Skin of body (tissue), 2 donors: ENCODE measurements around the gene ZNF598. TPM values are rescaled to one million over a fixed set of nuclear protein-coding genes. Genes with fewer than 3 reads are reported as not detected.
A peak's percentile ranks its signal among the peaks of the same experiment; 100 is the strongest.
"Not testable (repeated sequence)": the region's sequence is repeated elsewhere in the genome, so short reads cannot be mapped to it uniquely, and the experiment has no call there.

Experiments used
- DNase-seq: peaks from one replicate; lab custom pipeline; 2025; lab: John Stamatoyannopoulos, UW
- total RNA-seq: library from RNA; depleted of rRNA; stranded (reverse); fragments of >200 nt; gene quantifications from one replicate; pipeline ENCODE4 v1.2.3, GENCODE V29; 2014

The ZNF598 gene
- total RNA-seq, 1 donor from 2014 or later = 12.8 TPM

DNA sequence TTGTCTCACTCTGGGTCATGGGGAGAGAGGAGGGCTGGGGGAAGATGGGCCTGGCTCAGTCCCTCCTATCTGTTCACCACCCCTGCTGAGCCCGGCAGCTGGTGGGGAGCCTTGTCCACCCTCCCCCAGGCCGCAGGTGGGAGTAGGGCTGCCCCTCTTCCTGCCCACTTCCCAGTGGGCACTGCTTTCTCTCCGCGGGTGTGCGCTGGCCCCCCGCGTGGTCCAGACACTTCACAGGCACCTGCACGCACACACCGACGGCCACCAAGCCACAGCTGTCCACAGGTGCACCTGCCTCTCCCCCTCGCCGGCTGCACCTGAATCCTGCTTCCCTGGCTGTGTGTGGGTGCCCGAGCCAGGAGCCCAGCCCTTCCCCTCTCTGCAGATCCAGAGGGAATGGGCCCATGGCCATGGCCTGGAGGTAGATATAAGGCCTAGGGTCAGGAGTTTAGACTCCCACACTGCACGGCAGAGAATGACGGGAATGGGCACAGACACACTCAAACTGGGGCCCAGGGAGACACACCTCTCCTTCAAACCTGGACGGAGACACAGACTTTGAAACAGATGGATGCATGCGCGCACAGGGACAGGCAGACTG is 19.1 kb upstream of the ZNF598 start:
- no peak for DNase-seq

DNA sequence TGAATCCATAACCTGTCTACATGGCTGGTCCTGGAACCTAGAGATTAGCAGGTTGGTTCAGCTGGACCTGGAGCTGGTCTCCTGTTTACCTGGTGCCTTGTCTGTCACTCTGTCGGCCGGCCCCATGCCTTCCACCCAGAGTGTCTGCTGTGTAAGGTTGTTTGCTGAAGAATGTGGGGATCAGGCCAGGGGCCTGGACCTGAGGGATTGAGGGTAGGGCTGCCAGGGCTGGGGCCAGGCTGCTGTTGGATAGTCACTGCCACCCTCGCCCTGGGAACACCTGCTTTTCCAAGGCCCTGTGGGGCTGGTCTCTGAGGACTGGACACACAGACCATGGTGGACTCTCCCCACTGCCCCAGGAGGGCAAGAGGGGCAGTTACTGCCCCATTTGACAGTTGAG is 18.5 kb upstream of the ZNF598 start:
- no peak for DNase-seq

DNA sequence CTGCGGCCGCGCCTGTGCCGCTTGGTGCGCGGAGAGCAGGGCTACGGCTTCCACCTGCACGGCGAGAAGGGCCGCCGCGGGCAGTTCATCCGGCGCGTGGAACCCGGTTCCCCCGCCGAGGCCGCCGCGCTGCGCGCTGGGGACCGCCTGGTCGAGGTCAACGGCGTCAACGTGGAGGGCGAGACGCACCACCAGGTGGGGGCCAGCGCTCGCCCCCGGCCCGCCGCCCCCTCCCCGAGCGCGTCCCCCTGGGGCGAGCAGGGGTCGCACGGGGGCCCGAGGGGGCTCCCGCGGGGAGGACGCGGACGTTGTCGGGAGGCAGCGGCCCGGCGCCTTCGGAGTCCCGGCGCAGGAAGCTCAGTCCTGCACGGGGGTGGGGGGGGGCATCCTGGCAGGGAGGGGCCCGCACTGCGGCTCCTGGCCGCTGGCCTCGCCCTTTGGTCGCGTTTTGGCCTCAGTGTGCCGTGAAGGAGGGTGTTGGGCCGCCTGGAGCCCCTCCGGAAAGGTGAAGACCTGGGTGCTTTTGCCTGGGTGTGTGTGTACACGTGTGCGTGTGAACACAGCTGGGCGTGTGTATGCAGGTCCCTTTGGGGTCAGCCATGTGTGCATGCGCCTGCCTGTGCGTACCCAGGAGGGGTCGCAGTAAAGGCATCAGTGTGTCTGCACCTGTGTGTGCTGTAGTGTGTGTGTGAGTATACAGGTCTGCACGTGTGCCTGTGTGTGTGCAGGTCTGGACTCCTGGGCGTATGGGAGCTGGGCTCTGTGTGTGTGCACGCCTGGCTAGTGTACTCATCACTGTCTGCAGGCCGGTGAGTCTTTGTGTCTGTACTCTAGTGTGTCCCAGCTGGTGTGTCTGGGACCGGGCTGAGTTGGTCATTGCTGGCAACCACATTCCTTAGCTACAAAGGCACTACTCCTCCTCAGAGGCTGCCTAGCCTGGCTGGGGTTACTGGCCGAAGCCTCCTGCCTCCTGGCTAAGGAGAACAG is 17.7 kb upstream of the ZNF598 start:
- no peak for DNase-seq

DNA sequence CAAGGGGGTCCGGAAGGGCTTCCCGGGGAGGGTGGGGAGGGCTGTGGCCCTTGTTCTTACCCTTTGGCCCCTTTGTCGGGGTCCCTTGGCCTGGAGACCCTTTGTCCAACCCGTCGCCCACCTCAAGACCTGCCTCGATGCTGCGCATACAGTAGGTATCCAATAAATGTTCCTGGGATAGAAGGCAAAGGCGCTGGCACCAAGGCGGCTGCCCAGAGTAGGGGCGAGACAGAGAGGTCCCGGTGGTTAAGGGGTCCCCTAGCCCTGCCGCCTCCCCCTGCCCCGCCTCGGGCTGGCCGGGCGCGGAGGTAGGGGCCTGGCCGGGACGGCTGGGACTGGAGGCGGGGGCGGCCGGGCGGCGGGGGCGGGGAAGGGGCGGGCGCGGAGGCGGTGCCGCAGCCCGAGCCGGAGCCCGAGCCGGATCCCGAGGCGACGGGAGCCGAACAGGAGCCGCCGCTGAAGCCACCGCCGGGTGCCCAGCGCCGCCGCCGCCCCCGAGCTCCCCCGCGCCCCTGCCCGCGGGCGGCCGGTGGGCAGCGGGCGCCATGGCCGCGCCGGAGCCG is 16.9 kb upstream of the ZNF598 start, which contains the start of gene NHERF2:
TSS of gene NHERF2 (plus strand) at position 442 of the 563 bp plus-strand sequence. CDS start at position 546, 104 bp downstream.
- no peak for DNase-seq

DNA sequence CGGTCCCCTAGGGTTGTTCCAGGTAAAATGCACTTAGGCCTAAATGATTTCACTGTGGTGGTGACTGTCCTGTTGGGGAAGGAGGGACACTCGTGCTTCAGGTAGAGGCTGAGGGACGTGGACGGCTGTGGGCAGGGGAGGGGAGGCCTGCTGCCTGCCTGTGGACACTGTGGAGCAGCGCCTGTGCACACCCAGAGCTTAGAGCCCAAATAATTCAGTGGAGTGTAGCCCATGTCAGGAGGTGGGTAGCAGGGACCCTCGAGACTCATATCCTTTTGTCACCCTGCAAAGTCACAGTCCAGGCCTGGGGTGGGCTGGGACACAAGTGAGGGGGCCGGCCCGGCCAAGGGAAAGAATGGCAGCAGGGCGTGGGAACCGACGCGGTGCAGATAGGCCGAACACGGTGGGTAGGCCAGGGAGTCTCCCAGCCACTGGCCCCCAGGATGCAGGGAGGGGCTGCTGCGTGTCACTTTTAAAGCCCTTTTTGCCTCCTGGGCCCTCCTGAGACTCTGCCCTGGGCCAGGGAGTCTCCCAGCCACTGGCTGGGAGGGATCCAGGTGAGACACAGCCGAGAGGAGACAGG is 16.3 kb upstream of the ZNF598 start:
- no peak for DNase-seq

DNA sequence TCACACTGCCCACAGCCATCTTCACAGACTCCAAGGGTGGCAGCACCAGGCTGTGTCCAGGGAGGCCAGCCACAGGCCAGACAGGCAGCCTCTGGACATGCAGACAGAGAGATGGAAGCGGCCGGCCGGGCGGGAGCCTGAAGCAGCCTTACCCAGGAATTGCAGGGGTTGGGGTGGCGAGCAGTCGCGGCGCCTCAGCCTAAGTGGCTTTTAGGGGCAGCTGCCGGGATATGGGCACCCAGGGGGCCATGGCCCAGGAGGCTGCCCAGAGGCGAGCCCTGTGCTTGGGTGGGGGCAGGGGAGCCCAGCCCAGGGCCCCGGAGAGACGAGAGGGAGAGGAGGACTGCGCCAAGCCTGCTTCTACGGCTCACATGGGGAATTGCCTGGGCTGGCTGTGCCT is 15.6 kb upstream of the ZNF598 start:
- DNase-seq = no peak

DNA sequence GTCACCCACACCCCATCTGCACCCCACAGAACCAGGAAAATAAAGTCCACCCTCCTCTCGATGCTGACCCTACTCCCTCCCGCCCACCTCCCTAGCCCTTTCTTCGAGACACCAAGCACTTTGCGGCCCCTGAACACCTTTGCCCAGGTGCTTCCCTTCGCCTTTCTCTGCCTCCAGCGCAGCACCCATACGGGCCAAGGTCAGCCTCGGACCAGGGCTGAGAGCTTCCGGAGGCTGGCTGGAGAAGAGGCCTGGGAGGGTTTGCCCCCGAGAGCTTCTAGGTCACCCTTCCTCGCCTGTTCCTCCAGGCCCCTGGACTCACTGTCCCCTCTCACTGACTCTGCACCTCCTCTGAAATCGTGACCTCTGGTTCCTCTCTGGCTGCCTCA is 14.4 kb upstream of the ZNF598 start:
- no peak for DNase-seq

DNA sequence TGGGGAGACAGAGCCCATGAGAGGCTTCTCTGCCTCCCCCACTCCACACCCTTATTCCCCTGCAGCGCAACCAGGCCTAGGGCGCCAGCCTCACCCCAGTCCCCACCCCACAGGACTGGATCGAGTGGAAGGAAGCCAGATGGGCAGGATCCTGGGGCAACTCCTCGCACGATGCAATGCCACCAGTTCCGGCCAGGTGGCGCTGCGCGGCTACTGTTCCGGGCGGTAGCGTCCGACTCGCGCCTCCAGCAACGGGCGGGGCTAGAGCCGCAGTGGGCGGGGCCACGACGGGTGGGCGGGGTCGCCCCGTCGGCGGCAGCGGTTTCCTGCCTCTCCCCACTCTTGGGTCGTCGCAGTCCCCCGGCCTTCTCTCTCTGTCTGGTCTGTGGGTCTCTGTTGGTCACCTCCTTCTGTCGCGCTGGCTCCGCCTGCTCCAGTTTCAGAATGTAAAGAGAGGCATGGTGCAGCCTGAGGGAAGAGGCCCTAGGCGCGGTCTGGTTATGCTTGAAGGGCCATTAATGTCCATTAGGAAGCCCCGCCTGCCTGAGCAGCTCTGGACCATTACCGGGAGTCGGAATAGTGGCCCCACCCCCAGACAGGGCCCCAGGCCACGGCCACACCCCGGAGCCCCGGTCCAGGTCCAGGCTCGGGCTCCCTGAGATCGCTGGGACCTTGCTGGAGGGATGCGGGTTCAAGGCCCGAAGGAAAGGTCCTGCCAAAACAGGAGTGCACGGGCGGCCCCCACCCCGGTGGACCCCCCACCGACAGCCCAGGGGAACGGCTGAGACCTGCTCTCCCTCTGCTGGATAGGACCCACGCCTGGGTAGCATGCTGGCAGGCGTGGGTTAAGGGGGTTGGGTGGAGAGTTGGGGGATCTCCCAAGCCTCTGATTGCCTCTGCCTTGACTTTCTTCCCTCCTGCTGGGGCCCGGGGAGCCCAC is 13.7 kb upstream of the ZNF598 start:
- DNase-seq = peak; percentile 92

DNA sequence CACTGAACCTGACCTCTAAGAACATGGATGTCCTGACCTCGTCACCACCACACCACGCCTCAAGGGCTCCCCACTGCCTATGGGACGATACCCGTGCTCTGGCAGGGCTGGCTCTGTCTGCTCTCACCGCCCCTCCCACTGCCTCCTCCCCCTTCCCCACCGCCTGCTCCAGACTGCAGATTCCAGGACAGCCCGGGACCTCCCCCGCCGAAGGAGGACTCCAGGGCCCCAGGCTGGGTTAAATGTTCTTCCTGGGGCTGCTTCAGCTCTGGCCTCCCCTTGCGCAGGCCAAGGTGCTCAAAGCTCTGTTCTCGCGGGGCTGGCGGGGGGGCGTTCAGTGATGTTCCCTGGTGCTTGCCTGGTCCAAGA is 13.1 kb upstream of the ZNF598 start:
- no peak for DNase-seq

DNA sequence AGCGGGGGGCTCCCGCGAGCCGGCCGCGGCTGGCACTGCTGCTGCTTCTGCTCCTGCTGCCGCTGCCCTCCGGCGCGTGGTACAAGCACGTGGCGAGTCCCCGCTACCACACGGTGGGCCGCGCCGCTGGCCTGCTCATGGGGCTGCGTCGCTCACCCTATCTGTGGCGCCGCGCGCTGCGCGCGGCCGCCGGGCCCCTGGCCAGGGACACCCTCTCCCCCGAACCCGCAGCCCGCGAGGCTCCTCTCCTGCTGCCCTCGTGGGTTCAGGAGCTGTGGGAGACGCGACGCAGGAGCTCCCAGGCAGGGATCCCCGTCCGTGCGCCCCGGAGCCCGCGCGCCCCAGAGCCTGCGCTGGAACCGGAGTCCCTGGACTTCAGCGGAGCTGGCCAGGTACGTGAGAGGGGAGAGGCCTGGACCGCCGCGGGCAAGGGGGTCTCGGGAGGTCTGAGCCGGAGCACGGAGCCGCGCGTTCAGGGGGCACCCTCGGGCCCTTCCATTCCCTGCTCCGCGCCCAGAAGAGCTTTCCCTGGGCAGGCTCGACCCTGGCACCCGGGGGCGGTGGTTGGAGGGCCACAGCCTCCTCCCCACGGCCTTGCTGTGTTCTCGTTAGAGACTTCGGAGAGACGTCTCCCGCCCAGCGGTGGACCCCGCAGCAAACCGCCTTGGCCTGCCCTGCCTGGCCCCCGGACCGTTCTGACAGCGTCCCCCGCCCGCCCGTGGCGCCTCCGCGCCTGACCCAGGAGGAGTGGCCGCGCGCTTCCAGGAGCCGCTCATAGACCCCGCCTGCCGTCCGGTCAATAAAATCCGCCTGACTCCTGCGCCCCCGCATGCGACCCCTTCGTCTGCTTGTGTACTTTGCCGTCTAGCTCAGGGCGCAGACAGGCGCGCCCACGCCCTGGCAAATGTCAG is 10.6 kb upstream of the ZNF598 start:
- DNase-seq = no peak

DNA sequence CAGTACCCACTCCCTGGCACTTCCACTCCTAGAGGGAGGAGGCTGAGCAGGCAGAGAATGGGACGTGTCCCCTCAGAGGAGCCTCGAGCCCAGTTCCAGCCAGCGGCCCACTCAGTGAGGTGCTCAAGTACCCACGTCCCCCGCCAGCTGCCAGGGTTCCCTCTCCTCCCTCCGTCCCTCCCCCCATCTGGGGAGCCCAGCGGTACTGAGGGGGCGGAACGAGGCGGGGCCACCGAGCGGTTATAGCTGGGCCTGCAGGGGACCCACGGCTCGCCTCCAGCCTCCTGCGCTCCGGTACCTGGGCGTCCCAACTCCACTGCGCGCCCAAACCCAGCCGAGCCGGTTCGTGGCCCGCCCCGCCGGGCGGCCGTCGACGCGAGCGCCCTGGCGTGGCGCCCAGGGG is 9.9 kb upstream of the ZNF598 start, which contains the start of gene NPW:
TSS of gene NPW (plus strand) at position 268 of the 403 bp plus-strand sequence.
- DNase-seq = no peak

DNA sequence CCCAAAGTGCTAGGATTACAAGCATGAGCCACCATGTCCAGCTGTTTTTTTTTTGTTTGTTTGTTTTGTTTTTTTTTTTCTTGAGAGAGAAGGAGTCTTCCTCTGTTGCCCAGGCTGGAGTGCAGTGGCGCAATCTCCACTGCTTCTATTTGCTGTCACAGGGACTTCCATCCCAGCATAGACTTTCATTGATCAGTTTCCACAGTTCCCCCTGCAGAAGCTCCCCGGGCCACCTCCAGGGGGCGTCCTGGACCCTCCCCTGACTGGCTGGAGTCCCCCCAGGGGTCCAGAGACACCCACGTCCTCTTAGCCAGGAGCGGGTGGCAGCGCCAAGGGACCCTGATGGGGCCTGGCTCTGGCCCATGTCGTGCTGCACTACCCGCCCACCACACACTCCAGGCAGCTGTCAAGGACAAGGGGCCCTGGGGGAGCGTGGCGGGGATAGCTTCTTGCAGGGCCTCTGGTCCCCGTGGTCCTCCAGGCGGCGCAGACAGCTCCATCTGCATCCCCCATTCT is 6.8 kb upstream of the ZNF598 start:
- no peak for DNase-seq

DNA sequence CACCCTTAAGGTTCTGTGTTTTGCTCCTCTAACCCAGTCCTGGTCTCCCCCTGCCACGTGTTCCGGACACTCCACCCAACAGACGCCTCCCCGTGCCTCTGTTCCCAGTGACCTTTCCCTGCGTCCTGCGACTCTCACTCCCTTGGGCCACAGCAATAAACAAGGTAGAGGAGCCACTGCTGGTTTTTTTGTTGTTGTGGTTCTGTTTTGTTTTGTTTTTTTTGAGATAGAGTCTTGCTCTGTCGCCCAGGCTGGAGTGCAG is 6.3 kb upstream of the ZNF598 start:
- DNase-seq = no peak

DNA sequence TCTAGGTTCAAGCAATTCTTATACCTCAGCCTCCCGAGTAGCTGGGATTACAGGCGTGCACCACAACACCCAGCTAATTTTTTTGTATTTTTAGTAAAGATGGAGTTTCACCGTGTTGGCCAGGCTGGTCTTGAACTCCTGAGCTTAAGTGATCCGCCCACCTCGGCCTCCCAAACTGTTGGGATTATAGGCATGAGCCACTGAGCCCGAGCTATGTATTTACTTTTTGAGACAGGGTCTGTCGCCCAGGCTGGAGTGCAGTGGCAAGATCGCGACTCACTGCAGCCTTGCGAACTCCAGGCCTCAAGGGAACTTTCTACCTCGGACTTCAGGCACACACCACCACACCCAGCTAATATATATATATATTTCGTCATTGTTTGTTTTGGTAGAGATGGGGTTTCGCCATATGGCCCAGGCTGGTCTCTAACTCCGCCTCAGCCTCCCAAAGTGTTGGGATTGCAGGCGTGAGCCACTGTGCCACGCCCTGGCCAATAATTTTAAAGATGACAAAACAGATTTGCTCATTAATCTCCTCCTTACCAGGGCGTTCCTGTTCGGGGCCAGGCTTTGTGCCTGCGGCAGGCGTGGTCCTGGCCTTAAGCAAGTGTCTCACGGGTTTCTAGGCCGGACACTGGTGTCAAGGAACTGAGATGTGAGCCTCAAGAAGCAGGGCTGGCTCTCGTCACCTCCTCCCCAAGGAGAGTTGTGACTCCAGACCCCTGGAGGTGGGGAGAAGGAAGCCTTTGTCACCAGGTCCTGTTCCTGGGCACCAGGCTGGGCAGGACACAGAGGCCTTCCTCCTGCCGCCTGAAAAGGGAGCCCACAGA is 5.7 kb upstream of the ZNF598 start:
- DNase-seq = no peak

DNA sequence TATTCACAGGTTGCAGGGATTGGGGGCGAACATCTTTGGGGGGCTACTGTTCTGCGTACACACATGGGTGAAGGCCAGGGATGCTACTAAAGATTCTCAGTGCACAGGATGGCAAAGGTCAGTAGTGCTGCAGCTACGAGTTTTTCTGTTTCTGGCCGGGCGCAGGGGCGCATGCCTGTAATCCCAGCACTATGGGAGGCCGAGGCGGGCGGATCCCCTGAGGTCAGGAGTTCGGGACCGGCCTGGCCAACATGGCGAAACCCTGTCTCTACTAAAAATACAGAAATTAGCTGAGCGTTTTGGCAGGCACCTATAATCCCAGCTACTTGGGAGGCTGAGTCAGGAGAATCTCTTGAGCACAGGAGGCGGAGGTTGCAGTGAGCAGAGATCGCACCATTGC is 3.9 kb upstream of the ZNF598 start:
- DNase-seq = no peak

DNA sequence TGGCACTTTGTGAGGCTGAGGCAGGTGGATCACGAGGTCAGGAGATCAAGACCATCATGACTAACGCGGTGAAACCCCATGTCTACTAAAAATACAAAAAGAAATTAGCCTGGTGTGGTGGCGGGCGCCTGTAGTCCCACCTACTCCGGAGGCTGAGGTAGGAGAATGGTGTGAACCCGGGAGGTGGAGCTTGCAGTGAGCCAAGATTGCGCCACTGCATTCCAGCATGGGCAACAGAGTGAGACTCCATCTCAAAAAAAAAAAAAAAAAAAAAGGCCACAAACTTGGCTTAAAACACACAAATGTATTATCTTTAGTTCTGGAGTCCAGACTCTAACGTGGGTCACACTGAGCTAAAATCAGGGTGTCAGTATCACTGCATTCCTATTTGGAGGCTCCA is 2.1 kb upstream of the ZNF598 start:
- DNase-seq = not testable (repeated sequence)

DNA sequence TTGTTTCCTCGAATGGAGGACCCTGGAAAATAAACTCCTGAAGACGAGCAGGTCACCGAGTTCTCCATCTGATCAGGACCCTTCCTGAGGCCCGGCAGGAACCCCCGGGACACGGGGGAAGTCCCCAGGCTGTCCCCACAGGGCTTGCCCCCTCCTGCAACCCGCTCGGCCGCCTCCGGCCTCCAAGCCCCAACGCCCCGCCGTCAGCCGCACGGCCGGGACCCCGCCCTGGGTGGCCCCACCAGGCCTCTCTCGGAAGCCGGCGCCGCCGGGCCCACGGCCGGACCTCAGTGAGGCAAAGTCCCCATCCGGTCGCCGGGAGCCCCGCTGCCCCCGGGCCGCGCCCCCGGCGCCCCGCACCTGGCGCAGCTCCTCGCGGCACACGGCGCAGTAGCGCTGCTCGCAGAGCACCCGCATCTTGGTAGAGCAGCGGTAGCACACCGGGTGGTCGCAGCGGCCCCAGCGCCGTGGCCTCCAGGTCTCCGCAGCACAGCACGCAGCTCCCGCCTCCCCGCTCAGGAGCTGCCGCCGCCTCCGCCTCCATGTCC is 383 bp downstream of the ZNF598 start:
- no peak for DNase-seq

DNA sequence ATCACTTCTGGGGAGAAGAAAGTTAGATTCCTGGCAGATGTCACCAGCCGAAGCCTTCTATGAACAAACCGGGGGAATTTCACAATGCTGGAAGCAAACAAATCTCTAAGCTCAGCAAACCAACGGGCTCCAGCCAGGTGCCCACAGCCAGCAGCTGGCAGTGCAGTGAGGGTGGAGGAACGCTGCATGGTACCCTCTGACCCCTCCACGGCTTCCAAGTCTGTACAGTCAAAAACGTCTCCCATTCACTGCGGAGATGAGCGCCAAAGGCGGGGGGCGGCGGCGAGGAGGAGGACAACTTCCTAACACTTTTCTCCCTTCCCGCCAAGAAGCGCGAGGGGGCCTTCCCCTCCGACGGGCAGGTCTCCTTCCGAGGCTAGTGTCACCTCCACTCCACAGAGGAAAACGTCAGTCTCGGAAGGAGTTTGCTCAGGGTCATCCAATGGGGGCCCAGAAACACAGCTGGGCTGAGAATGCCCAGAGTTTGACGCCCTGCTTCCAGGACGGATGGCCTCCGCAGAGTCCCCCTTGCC is 924 bp downstream of the ZNF598 start:
- no peak for DNase-seq
